Testis (tissue), 3 donors: ENCODE measurements around the gene OR2L2. TPM values are rescaled to one million over a fixed set of nuclear protein-coding genes. Genes with fewer than 3 reads are reported as not detected.

Experiments
- polyA plus RNA-seq: library from polyadenylated mRNA; stranded (reverse); fragments of 350-450 nt; fragmentation: Illumina TruSeq; extraction: RNeasy Lipid Tissue Mini Kit (QIAGEN cat#74804); gene quantifications from one replicate; pipeline ENCODE4 v1.2.3, GENCODE V29; 2014; ENCODE audit warnings: low read depth, low replicate concordance; ENCODE audit not compliant: insufficient read depth
- small RNA-seq, 2 donors: library from RNA; depleted of rRNA; stranded (forward); fragments of <200 nt; gene quantifications; one replicate each; pipeline ENCODE3, GENCODE V24; 2016
- total RNA-seq, 2 donors: library from RNA; depleted of rRNA; stranded (reverse); fragments of >200 nt; gene quantifications; one replicate each; pipeline ENCODE4 v1.2.3, GENCODE V29; 2016

OR2L2 gene
- total and polyA plus RNA-seq, 3 donors from 2014 or later = 0.56 to 1.7 (median 1.2) TPM

Small RNAs within 50 kb of the gene (small RNA-seq; reads per million reads assigned to genes)
- 0 reads per million in 2 donors for gene RF00019

Other genes starting within 250 kb of the OR2L2 start
- under 1 TPM in 1 of 2 donors, not detected in 1; 0.62 TPM for gene OR14A16, start 206.0 kb upstream of the OR2L2 start, total RNA-seq
- gene OR14A16, start 206.0 kb upstream of the OR2L2 start, polyA plus RNA-seq = not detected
- not detected for gene OR11L1, start 188.2 kb upstream of the OR2L2 start, total RNA-seq
- not detected for gene OR11L1, start 188.2 kb upstream of the OR2L2 start, polyA plus RNA-seq
- gene TRIM58, start 172.9 kb upstream of the OR2L2 start, total RNA-seq = 1 to 10 TPM; 5.7 to 7.5 TPM
- 2.9 TPM for gene TRIM58, start 172.9 kb upstream of the OR2L2 start, polyA plus RNA-seq
- gene OR2W3, start 134.5 kb upstream of the OR2L2 start, total RNA-seq = 1 to 10 TPM; 2.5 to 3.9 TPM
- 1.5 TPM for gene OR2W3, start 134.5 kb upstream of the OR2L2 start, polyA plus RNA-seq
- under 1 TPM in 1 of 2 donors, not detected in 1; 0.55 TPM for gene OR2T8, start 109.8 kb upstream of the OR2L2 start, total RNA-seq
- gene OR2T8, start 109.8 kb upstream of the OR2L2 start, polyA plus RNA-seq = 0.44 TPM
- gene OR2AJ1, start 105.2 kb upstream of the OR2L2 start, total RNA-seq = under 1 TPM in 1 of 2 donors, not detected in 1; 0.31 TPM
- not detected for gene OR2AJ1, start 105.2 kb upstream of the OR2L2 start, polyA plus RNA-seq
- under 1 TPM; 0.43 to 0.87 TPM for gene OR2L8, start 81.2 kb upstream of the OR2L2 start, total RNA-seq
- not detected for gene OR2L8, start 81.2 kb upstream of the OR2L2 start, polyA plus RNA-seq
- 1 to 10 TPM in 1 of 2 donors, under 1 TPM in 1; 0.74 to 2.2 TPM for gene OR2AK2, start 64.8 kb upstream of the OR2L2 start, total RNA-seq
- gene OR2AK2, start 64.8 kb upstream of the OR2L2 start, polyA plus RNA-seq = 0.38 TPM
- under 1 TPM; 0.31 to 0.55 TPM for gene OR2L5, start 16.4 kb upstream of the OR2L2 start, total RNA-seq
- not detected for gene OR2L5, start 16.4 kb upstream of the OR2L2 start, polyA plus RNA-seq
- gene OR2L3, start 16.8 kb downstream of the OR2L2 start, total RNA-seq = under 1 TPM in 1 of 2 donors, not detected in 1; 0.39 TPM
- gene OR2L3, start 16.8 kb downstream of the OR2L2 start, polyA plus RNA-seq = not detected
- 1 to 10 TPM in 1 of 2 donors, under 1 TPM in 1; 0.12 to 1.0 TPM for gene OR2L13, start 65.1 kb downstream of the OR2L2 start, total RNA-seq
- 0.63 TPM for gene OR2L13, start 65.1 kb downstream of the OR2L2 start, polyA plus RNA-seq
- not detected for gene OR2M5, start 115.1 kb downstream of the OR2L2 start, total RNA-seq
- not detected for gene OR2M5, start 115.1 kb downstream of the OR2L2 start, polyA plus RNA-seq
- not detected for gene OR2M2, start 144.8 kb downstream of the OR2L2 start, total RNA-seq
- gene OR2M2, start 144.8 kb downstream of the OR2L2 start, polyA plus RNA-seq = not detected
- under 1 TPM; 0.19 to 0.24 TPM for gene OR2M3, start 167.2 kb downstream of the OR2L2 start, total RNA-seq
- 0.11 TPM for gene OR2M3, start 167.2 kb downstream of the OR2L2 start, polyA plus RNA-seq
- under 1 TPM; 0.19 to 0.39 TPM for gene OR2M4, start 201.3 kb downstream of the OR2L2 start, total RNA-seq
- not detected for gene OR2M4, start 201.3 kb downstream of the OR2L2 start, polyA plus RNA-seq
- 1 to 10 TPM in 1 of 2 donors, under 1 TPM in 1; 0.12 to 1.9 TPM for gene OR2T33, start 247.9 kb downstream of the OR2L2 start, total RNA-seq
- gene OR2T33, start 247.9 kb downstream of the OR2L2 start, polyA plus RNA-seq = not detected